GM20431 (cell line): Measurements from ENCODE around the gene MEGF11.

Experiments used
- in situ Hi-C: fragments of 300-500 bp; cut with MseI, MboI; formaldehyde crosslinking; loops from one replicate; pipeline ENCODE4 v1.15.0; 2020; ENCODE audit warnings: low sequenced_read_pairs; ENCODE audit not compliant: unreplicated experiment

The MEGF11 gene

DNA sequence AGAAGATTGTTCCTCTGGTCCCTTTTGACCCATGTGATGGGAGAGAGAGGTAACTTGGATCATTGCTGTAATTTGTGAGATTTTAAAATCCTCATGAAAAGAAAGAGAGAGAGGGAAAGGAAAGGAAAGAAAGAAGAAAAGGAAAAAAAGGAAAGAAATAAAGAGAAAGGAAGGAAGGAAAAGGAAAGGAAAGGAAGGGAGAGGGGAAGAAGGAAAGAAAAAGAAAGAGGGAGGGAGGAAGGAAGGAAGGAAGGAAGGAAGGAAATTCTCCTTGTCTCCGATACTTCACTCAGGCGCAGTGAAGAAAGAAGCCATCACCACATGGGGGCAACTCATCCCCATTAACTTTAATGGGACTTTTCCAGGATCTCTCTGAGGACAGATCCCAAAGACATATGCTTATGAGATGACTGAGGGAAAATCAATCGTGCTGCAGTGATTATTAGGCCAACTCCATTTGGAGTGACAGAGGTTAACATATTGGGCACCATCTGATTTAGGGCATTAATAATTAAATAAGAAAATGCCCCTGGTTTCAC lies 123.0 kb downstream of the MEGF11 start:
- in situ Hi-C loops = no loop called here

DNA sequence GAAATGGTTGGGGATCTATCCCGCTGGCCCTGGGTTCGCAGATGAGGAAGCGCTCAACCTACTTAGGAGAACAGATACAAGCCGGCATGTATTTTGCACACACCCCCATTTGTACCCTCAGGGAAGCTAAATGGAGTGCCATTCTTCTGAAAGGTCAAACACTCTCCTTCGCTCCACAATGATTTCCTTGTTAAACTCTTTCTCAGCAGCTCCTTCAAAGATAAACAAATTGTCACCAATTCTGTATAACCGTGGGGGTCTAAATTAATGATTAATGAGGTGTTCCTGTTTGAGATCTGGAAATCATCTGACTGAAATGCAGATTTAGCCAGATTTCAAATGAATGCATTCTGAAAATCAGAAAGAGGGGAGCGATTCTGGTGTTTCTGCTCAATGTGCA lies 124.0 kb downstream of the MEGF11 start:
- in situ Hi-C loops = no loop called here

GRCh38 chr15:66128116-66128680 lies 125.4 kb downstream of the MEGF11 start:
- in situ Hi-C loops = no loop called here

DNA sequence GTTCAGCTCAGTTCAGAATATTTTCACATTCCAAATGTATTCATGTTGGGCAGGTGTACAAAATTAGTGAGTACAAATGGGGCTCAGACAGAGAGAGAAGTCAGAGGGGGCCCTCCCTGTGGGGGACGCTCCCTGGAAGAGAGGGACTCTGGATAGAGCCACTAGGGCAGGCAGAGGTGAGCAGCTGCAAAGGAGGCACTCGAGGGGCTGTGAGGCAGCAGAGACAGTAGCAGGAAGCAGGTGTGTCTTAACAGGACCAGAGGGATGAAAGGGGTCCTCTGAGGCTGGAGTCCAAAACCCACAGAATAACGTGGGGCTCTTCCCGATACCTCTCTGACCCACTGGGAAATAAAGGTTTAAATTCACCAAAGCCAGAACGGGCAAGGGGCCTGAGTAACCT lies 127.1 kb downstream of the MEGF11 start:
- in situ Hi-C loops = no loop called here

DNA sequence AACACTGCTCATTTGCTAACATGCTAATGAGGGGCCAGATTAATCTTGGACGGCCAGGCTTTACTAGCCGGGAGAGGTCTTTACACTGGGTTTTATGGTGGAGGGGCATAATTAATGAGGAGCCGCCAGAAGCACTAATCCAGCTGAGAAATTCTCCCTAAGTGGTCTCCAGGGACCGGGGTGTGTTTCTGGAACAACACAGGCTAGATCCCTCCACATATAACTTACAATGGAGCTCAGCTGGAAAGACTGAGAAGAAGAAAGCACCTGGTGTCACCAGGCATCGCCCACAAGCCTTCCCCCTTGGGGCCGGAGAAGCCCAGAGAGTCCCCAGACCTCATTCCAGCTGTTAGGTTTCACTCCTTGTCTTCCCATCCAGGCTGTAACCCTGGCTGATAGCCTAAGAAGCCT lies 127.5 kb downstream of the MEGF11 start:
- in situ Hi-C loops = no loop called here

DNA sequence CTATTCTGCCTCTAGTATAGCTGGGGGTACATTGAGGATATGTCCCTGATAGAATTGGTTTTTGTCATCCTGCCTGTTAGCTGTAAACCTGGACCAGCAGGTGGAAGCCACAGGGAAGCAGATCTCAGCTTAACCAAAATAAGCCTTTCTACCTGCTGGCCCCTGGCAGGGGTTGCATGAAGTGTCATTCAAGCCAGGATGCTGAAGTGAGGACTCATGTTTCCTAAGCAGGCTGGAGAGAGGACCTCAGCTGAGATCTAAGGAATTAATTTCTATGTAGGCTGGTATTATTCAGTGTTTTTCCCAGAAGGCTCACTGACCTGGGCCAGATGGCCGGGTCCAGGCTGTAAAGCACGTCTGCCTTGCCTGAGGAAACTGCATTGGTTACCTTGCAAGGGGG lies 128.9 kb downstream of the MEGF11 start:
- in situ Hi-C loops = no loop called here

GRCh38 chr15:66123799-66124198 lies 129.8 kb downstream of the MEGF11 start:
- in situ Hi-C loops = no loop called here

GRCh38 chr15:66120422-66120821 lies 133.1 kb downstream of the MEGF11 start:
- in situ Hi-C loops = no loop called here

GRCh38 chr15:66117841-66118240 lies 135.7 kb downstream of the MEGF11 start:
- in situ Hi-C loops = no loop called here

DNA sequence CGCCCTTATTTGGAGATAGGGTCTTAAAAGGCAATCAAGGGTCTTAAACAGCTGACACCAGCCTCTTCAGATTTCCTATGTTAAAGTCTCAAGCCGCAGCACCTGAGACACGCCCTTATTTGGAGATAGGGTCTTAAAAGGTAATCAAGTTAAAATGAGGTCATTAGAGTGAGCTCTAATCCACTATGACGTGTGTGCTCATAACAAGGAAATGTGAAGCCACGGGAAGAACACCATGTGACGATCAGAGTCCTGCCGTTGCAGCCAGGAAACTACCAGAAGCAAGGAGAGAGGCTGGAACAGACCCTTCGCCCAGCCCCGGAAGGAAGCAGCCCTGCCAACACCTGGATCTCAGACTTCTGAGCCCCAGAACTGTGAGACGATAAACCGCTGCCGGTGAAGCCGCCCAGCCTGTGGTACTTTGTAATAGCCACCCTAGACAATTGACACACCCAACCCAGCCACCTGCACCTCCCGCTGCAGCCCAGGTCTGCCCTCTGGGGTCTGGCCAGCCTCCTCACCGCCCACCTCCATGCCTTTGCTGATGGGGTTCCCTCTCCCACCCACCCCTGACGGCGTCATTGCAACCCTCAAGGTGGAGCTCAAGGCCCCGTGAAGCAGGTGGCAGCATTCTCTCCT lies 137.9 kb downstream of the MEGF11 start:
- in situ Hi-C loops = no loop called here

DNA sequence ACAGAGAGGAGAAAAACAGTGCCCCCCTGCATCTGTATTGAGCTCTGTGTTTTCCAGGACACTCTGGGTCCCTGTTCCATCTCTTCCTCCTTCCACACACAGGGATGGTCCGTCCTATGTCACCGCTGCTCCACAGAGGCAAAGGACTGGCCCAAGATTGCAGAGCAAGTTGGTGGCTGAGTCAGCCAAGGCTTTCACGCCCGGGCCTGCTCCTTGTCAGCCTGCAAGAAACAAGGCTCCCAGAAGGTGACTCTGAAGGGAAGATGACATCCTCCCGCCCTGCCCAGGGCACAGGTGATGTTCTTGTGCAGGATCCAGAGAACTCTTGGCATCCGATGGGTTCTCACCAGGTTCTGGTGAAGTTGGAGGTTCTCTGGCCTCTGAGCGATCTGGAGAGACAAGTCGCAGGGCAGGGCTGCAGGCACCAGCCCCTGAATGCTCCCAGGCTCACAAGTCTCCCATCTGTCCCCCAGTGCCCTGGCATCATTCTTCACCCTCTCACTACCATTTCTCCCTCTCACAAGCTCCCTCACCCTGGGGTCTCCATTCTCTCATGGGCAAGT lies 138.6 kb downstream of the MEGF11 start:
- in situ Hi-C loops = no loop called here

- in situ Hi-C loops = no loop called here
These were observed 141.2 kb downstream of the MEGF11 start for GRCh38 chr15:66112388-66112787.

DNA sequence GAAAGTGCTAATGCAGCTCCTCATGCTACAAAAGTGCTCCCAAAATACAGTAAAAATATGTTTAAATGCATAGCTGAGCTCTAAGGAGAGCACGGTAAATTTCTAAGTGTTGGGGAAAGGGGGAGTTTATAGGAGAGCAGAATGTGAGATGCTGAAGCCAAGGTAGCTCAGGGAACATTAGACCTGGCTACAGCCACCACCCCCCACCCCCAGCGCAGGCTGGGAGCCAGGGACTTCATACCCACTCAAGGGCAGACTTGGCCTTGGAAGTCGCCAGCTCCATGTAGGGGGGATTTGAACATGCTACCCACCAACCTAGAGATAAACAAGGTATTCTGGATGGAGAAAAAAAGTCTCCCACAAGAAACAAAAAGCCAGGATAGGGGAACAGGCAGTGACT lies 142.2 kb downstream of the MEGF11 start:
- in situ Hi-C loops = no loop called here

DNA sequence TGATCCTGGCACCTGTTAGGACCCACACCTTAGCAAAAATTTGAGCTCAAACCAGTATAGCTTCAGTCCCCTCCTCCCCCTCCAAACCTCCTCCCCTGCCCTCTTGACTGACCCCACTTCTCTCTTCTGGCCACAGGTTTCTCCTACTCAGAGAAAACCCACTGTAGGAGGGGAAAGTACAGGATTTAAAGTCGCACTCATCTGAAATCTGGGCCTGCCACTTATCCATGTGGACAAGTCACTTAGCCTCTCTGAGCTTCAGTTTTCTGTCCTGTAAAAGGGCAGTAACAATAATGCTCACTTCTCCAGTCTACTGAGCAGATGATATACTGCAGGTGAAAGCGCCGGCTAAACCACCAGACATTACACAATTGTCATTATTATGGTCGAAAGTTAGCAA lies 142.7 kb downstream of the MEGF11 start:
- in situ Hi-C loops = no loop called here

- in situ Hi-C loops = no loop called here
These were observed 143.7 kb downstream of the MEGF11 start for GRCh38 chr15:66109826-66110225.

- in situ Hi-C loops = no loop called here
These were observed 144.9 kb downstream of the MEGF11 start for GRCh38 chr15:66108483-66109265.

DNA sequence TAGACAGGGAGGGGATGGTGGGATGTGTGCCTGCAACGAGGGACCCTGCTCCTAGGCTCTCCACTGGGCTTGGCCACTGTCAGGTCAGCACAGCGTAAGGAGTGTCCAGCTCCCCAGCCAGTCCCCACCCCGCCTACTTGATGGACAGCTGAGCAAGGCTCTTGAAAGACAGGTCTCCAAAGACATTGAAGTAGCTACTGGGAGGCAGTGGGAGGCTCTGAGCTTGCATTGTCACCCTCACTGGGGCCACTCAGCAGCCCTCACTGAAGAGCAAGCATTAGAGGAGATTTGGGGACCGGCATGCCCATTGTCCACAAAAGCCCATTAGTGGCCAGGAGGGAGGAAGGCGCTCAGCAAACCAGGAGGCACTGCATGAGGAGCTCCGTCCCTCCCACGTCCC lies 146.5 kb downstream of the MEGF11 start:
- in situ Hi-C loops = no loop called here

DNA sequence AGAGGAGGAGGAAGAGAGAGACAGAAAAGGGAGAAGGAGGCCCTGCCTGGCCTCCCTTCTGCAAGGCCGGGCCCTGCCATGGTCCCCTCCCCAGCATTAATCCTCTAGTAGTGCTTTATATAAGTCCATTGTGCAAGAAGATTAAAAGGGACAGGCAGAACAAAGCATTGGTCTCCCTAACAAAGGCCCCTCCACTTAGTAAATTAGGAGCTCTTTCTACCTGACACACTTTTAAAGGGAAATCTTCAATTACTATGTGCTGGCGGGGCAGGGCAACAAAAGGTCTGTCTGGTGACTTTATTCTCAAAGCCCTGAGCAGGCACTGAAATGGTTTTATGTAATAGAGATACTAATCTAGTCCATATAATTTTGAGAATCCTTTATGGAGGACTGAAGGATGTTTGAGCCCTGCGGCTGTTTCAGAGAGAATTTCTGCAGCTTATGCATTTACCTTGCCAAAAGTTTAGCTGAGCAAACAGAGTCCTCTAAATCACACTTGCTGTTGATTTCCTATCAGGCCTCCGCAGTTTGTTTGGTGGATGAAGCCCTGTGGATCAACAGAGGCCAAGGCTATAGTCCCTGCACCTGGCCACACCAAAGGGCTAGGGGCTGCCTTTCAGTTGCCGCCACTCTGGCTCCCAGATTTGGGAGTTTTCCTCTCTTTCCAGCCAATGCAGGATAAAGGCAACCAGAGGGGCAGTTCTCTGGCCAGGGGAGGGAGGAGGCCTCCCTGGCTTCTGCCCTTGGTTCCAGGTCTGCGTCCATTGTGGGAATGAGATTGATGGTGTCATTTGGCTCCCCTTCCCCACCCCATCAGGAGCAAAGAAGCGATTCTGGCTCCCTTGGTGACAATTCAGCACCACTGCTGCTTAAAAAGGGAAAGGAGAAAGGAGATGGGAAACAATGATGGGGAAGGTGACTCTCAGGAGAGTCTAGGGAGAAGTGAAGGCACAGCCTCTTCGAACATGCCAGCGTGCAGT lies 148.0 kb downstream of the MEGF11 start:
- in situ Hi-C loops = no loop called here

DNA sequence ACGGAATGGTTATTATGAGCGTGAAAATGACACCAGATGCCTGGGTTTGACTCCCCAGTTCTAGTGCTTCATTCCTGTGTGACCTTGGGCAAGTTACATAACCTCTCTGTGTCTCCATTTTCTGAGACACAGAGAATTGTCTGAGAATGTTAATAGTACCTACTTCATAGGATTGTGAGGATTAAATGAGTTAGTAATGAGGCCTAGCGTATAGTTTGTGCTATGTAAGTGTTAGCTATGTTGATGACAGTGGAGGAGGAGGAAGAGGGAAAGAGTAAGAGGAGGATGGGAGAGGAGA lies 150.3 kb downstream of the MEGF11 start:
- in situ Hi-C loops = no loop called here
